HG02763 (cell line): ENCODE data around the gene PSMG3.

Experiments
- ATAC-seq: cut with Tn5 transposase; IDR thresholded peaks from one replicate; pipeline ENCODE4 v1.9.1; 2021; ENCODE audit warnings: mild to moderate bottlenecking, moderate library complexity; ENCODE audit not compliant: unreplicated experiment

Gene PSMG3

GRCh38 chr7:1559626-1560590 lies 9.9 kb downstream of the PSMG3 start:
- ATAC-seq = no peak

DNA sequence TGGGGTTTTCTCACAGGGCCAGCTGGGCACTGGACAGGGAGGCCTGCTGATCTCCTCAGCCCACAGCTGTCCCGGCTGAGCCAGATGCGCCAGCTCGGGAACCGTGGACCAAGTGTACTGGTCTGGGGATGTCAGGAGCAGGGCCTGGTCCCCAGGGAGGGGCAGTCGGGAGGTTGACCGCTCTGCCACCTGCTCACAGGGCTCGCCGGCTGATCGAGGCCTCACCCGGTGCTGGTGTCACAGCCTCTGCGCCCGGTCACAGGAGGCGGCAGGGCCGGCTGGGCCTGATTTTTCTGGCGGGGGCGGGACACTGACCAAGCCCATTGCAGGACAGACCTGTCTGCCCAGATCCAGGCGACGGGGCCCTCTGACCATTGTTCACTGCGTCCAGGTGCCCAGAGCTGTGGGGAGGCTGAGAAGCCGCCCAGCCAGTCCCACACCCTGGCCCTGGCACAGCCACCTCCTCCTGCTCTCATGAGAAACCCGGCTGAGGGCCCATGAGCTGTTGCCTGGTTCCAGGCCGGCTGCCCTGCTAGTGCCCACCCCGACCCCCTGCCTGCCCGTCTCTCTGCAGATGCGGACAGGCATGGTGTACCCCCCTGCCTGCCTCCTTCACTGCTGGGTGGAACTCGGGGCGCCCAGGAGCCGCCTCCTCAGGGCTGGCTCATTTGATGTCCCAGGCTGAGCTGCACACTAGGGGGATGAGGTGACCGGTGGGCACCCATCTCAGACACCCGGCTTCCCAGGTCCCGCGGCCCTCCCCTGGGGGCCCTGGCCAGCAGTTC lies 10.8 kb downstream of the PSMG3 start:
- ATAC-seq = no peak

DNA sequence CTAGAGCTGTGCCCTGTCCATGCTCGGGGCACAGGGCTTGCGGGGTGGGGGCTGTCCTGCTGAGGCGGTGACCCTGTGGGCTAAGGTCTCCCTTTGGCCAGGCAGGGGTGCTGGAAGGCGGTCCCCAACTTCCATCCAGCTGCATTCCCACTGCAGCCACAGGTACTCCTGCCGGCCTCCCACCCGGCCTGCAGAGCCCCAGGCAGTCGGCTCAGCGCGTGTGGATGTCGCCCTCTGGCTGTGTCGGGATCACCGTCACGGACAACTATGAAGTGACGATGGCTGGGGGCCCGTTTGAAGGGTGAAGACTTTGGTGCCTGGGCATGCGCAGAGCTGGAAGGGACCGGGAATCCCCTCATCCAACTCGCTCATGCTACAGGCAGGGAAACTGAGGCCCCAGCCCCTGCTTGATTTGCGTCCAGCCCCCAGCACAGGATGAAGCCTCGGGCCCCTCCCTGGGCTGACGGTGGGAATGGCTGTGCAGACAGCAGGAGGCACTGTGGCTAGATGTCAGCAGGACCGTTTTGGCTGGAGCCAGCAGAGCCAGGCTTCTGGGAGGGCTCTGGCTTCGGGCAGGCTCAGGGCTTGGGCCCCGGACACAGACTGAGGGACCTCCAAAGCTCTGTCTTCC lies 11.5 kb downstream of the PSMG3 start:
- no peak for ATAC-seq

DNA sequence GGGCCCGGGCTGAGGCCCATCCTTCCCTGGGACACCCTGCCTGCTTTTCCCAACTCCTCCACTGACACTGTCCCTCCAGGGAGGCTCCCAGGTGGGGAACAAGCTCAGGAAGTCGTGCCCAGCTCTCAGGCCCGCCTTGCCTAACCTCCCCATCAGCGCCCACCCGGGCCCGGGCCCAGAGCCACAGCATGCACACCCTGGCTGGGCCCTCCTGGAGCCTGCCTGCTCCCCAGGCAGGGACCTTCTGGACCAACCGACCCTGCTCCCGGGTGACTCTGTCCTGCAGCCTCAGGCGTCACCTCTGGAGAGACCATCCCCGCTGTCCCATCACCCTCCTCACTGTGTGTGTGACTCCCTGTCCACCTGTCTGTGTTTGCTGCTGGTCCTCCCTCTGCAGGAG lies 12.1 kb downstream of the PSMG3 start:
- no peak for ATAC-seq

GRCh38 chr7:1557006-1557405 lies 12.8 kb downstream of the PSMG3 start:
- no peak for ATAC-seq

GRCh38 chr7:1555813-1556543 lies 13.9 kb downstream of the PSMG3 start, which contains the start of gene TMEM184A:
Gene TMEM184A, minus strand, starts transcription at chr7:1556205. Its CDS starts 721 bp downstream, at chr7:1555484.
- ATAC-seq = no peak

- ATAC-seq = no peak
These were observed 14.6 kb downstream of the PSMG3 start for GRCh38 chr7:1555046-1555812.

GRCh38 chr7:1554333-1555045 lies 15.3 kb downstream of the PSMG3 start:
- ATAC-seq = no peak

- ATAC-seq = no peak
These were observed 16.2 kb downstream of the PSMG3 start for GRCh38 chr7:1553512-1554210.

DNA sequence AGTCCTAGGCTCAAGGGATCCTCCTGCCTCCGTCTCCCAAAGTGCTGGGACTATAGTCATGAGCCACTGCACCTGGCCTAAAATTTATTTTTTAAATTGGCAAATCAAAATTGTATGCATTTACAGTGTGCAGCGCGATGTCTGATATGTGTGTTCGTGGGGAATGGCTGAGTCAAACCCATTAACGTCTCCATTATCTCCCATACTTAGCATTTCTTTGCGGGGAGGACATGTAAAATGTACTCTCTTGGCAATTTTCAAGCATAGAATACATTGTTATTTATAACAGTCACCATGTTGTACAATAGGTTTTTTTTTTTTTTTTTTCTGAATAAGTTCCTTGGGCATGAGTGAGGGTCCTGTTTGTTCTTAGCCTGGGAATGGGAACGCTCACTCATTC lies 17.6 kb downstream of the PSMG3 start:
- ATAC-seq = no peak

- ATAC-seq = no peak
These were observed 19.0 kb downstream of the PSMG3 start for GRCh38 chr7:1550846-1551155.

DNA sequence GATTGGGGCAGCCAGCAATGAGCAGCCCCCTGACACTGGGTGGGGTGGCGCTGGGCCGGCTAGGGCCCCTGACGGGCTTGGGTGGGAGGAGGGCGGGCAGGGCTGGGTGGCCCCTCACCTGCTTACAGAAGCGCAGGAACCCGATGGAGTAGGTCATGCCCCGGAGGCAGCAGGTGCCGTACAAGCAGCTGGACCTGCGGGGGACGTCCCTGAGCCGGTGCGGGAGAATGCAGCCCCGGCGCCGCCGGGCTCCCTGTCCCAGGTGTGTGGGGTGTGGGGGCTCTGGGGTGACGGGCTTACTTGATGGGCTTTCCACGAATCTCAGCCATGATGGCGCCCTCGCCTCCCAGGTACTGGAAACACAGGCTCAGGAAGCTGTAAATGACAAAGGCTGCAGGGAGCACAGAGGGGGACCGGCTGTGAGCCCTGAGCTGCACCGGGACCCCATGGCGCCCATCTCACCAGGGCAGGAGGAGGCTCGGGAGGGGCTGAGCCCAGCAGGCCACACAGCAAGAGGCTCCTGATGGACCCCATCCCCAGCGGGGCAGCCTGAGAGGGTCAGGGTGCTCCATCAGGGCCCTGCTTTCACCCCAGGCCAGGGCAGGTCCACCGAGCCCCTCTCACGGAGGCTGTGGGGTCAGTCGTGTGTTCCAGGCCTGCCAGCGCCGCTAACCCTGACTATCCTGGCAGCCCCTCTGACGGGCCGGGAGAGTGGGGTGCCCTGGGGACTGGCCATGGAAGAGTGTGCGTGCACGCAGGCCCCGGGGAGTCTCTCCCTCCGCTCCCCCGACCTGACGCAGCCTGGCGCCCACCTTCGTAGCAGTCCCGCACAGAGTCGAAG lies 19.6 kb downstream of the PSMG3 start:
- ATAC-seq = no peak

DNA sequence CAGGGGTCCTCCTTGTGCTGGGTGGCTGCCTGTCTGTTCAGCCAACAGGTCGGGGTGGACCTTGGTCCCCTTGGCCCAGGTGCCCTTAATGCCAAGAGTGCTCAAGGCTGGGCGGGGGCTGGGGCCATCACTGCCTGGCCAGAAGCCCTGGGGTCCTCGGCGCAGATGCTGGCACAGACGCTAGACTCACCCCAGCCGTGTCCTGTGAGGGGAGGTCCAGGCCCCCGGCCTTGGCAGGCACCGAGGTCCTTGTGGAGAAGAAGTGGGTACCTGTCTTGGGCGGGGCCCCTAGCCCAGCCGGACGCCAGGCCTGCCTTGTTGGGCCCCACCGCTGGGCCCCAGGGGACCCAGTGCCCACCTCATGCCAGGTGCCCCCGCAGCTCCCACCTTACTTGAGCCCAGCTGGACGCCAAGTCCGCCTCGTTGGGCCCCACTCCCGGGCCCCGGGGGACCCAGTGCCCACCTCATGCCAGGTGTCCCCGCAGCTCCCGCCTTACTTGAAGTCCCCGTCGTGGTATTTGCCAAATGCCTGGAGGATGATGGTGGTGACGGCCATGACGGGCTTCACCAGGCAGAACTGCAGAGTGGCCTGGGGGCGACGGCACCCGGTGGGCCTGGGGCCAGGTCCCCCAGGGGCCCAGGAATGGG lies 20.4 kb downstream of the PSMG3 start:
- no peak for ATAC-seq

- ATAC-seq = no peak
These were observed 20.9 kb downstream of the PSMG3 start for GRCh38 chr7:1548944-1549343.

- ATAC-seq = no peak
These were observed 21.4 kb downstream of the PSMG3 start for GRCh38 chr7:1548438-1548831.

- ATAC-seq = no peak
These were observed 21.9 kb downstream of the PSMG3 start for GRCh38 chr7:1547777-1548437.
